IPS-NIHi7 (cell line): ENCODE results near the gene RAB14.

Experiments used
- DNase-seq: peaks from one replicate; pipeline ENCODE4 v3.0.0; 2012; ENCODE audit warnings: mixed read lengths; ENCODE audit errors: extremely low spot score

RAB14 gene

GRCh38 chr9:121201738-121202533, at the start of gene RAB14:
TSS of gene RAB14 (minus strand) at chr9:121201869. CDS start at chr9:121193412, 8,457 bp downstream.
- peak; percentile 100 for DNase-seq

DNA sequence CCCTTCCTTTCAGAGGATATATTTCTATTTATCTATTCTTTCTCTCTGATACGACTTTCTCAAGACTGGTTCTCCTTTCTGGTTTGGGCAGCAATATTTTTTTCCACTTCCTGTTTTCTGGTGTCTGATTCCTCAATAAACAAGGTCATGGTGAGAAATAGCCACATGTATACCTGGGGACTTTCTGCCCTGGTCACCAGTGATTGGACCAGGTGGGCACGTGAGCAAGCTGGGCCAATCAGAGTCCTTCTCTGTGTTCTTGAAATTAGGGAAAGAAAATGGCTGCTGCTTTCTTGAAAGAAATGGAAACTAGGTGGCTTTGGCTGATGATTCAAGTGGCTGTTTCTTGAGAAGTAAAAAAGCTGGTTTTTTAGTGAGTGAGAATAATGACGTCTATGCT, 47.9 kb upstream of the RAB14 start:
- no peak for DNase-seq

GRCh38 chr9:121246821-121247561, 45.3 kb upstream of the RAB14 start:
- no peak for DNase-seq

DNA sequence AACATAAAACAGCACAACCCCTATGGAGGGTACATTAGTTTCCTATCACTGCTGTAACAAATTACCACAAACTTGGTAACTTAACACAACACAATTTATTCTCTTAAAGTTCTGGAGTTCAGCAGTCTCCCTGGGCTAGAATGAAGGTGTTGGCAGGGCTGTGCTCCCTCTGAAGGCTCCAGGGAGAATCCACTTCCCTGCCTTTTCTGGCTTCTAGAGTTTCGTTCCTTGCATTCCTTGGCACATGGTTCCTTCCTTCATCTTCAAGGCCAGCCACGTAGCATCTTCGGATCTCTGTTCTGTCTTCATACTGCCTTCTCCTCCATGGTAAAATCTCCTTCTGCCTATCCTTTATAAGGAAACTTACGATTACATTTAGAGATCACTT, 41.3 kb upstream of the RAB14 start:
- DNase-seq = no peak

DNA sequence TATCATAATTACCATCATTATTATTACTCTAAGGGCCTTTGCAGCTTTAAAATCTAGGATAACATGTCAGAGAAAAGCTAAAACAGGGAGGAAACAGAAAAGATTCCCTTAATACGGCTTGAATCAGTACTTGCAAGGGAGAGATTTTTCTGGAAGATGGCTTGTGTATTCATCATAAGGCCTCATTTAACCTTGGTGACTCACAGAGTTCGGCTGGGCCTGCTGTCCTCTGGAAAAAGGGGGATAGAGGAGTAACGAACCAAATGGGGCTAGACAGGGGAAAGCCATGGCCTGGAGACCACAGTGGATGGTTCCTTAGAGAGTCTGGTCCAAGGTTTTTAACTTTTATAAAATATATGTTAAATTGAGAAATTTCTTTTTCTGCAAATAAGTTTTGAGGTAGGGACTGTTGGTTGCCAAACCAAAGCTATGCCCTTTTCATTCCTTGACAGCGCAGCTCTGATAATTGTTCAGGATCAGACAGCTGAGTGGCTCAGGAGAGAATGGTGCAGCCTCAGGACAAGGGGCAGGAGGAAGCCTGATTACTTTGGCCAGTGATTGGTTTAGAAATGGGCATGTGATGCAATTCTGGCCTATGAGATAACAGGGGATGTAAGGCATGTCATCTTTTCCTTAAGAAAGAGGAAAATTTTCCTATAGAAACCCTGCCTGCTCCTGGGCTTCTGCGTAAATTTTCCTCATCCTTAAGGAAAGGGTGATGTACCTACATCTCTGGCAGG, 40.7 kb upstream of the RAB14 start:
- no peak for DNase-seq

GRCh38 chr9:121240472-121241135, 38.9 kb upstream of the RAB14 start:
- no peak for DNase-seq

DNA sequence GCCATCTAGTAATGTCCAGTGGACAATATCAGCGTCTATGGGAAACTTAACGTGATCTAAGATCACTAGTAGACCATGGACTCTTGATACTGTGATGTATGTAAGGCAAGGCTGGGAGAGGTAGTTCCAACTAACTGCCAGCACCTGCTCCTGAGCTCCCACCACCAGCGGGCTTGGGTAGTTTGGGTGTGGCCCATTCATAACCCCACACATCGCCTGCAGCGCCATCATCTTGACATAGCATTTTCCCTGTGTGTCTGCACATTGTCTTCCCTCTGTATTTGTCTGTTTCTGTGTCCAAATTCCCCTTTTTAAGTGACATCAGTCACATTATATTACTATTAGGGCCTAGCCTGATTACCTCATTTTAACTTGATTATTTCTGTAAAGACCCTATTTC, 38.2 kb upstream of the RAB14 start:
- DNase-seq = no peak

DNA sequence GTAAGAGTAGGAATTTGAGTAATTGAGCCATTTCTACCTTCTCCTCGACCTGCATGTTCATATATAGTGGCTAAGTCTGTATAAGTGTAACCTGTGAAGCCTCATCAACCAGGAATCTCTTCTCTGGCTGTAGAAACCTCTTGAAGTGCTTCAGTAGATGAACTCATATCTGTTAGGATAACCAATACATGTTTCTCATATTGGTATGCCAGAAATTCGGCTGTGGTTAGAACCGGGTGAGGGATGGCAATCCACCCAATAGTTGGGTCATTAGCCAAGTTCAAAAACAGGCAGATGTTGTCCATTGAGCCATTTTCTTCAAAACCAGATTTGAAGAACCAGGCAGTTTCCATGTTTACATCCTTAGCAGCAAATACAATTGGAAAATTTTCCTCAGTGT, 37.4 kb upstream of the RAB14 start:
- DNase-seq = no peak

DNA sequence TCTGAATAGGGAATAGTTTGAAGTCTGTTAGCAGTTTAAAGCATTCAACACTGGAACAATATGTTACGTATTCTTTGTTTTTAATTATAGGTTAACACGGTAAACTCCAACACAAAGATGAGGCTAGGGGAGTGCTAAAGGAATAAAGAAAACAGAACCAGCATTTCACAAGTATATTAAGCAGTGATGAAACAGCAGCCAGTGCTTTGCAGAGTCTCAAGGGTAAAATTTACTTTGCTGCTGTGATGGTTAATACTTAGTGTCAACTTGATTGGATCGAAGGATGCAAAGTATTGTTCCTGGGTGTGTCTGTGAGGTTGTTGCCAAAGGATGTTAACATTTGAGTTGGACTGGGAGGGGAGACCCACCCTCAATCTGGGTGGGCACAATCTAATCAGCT, 36.2 kb upstream of the RAB14 start:
- no peak for DNase-seq

DNA sequence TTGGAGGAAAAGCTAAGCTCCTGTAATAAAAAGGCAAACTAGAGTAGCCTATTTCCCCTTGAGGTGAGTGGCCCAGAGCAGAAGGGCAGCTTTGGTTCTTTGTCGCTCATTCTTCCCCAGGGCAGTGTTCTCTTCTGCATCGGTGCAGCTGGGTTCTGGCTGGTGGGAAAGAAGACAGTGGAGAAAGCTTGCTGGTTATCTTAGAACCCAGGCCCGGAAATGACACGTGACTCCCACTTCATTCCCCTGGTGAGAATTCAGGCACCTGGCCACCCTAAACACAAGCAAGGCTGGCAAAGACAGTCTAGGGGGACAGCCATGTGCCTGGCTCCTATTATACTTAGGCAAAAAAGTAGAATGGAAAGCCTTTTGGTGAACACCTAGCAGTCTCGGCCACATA, 33.8 kb upstream of the RAB14 start:
- no peak for DNase-seq

- no peak for DNase-seq
Measured at GRCh38 chr9:121234832-121235161, 33.1 kb upstream of the RAB14 start.

GRCh38 chr9:121233906-121234831, 32.5 kb upstream of the RAB14 start:
- DNase-seq = no peak

- DNase-seq = no peak
Measured at GRCh38 chr9:121232251-121232650, 30.6 kb upstream of the RAB14 start.

- DNase-seq = no peak
Measured at GRCh38 chr9:121230256-121230655, 28.6 kb upstream of the RAB14 start.

- DNase-seq = no peak
Measured at GRCh38 chr9:121227862-121228261, 26.2 kb upstream of the RAB14 start.

DNA sequence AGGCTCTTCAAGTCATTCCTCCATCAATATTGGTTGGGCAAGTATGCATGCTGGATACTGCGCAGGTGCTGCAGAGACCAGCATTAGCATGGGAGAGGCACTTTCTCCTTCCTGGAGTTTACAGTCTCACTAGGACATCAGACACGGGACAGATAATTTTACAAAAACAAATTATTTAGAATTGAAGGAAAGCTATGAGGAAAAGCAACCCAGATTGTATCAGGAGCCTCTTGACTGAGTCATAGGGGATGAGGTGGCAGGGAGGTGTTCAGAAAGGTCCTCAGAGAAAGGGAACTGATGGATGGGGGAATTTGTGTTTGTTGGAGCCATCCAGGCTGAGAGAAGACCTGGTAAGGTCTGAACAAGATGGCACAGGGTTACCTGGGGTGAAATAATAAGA, 24.5 kb upstream of the RAB14 start:
- DNase-seq = no peak

- DNase-seq = no peak
Measured at GRCh38 chr9:121225240-121225639, 23.6 kb upstream of the RAB14 start.

DNA sequence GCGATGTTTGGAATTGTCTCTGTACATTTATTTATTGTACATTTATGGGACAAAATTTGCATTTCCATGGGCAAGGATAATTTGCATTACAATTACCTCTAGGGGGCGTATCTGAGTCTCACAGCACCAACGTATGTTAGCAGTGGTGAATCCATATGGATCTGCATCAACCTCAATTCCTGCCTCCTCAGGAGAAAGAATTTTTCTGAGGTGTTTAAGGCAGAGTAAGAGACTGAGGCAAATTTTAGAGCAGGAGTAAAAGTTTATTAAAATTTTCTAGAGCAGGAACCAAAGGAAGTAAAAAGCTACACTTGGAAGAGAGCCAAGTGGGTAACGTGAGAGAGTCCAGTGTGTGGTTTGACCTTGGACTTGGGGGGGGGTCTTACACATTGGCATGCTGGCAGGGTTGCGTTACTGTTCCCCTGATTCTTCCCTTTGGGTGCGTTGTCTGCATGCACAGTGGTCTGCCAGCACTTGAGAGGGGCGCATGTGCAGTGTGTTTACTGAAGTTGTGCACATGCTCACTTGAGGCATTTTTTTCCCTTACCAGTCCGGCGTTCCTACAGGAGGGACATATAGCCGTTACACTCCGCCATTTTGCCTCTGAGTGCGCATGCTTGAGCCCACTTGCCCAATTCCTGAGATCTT, 21.0 kb upstream of the RAB14 start:
- DNase-seq = no peak

- DNase-seq = no peak
Measured at GRCh38 chr9:121221664-121222055, 20.0 kb upstream of the RAB14 start.

- peak; percentile 62 for DNase-seq
Measured at GRCh38 chr9:121220996-121221663, 19.5 kb upstream of the RAB14 start.
